Endodermal cell (in vitro differentiated cells): Measurements from ENCODE around the gene TRIM49D1. TPM values are rescaled to one million over a fixed set of nuclear protein-coding genes. Genes with fewer than 3 reads are reported as not detected.
A peak's percentile ranks its signal among the peaks of the same experiment; 100 is the strongest.
"Not testable (repeated sequence)": the region's sequence is repeated elsewhere in the genome, so short reads cannot be mapped to it uniquely, and the experiment has no call there.

Source experiments
- DNase-seq: peaks from one replicate; pipeline ENCODE4 v3.0.0-alpha.2; 2017
- H3K27ac ChIP-seq: 2 replicates; pipeline ENCODE4 v1.5.1; 2013; ENCODE audit warnings: mild to moderate bottlenecking, low read depth, low read length, moderate library complexity
- H3K27me3 ChIP-seq: 2 replicates; pipeline ENCODE4 v1.6.1; 2013; ENCODE audit warnings: mild to moderate bottlenecking, low read length, moderate library complexity; ENCODE audit not compliant: insufficient read depth, control insufficient read depth, poor library complexity, severe bottlenecking
- H3K36me3 ChIP-seq: 2 replicates; pipeline ENCODE4 v1.7.0; 2013; ENCODE audit warnings: mild to moderate bottlenecking, low read length, moderate library complexity; ENCODE audit not compliant: control insufficient read depth, insufficient read depth
- H3K4me1 ChIP-seq: one replicate; pipeline ENCODE4 v1.7.0; 2013; ENCODE audit warnings: low read length; ENCODE audit not compliant: control insufficient read depth, insufficient read depth
- H3K4me3 ChIP-seq: 2 replicates; pipeline ENCODE4 v1.5.1; 2013; ENCODE audit warnings: mild to moderate bottlenecking, low read length, moderate library complexity
- H3K9ac ChIP-seq: 2 replicates; pipeline ENCODE4 v1.6.1; 2013; ENCODE audit warnings: mild to moderate bottlenecking, low read length, moderate library complexity; ENCODE audit not compliant: poor library complexity, severe bottlenecking; ENCODE audit errors: extremely low read depth
- H3K9me3 ChIP-seq: 2 replicates; pipeline ENCODE4 v1.6.1; 2013; ENCODE audit warnings: mild to moderate bottlenecking, low read length, moderate library complexity; ENCODE audit not compliant: control insufficient read depth
- H3K27ac Mint-ChIP-seq: 2 replicates; pipeline ENCODE4 v1.8.0; 2020; ENCODE audit warnings: mixed read lengths
- H3K27me3 Mint-ChIP-seq: 2 replicates; pipeline ENCODE4 v1.8.0; 2021; ENCODE audit warnings: mild to moderate bottlenecking, mixed read lengths; ENCODE audit not compliant: insufficient read depth
- H3K36me3 Mint-ChIP-seq: 2 replicates; pipeline ENCODE4 v1.8.0; 2020; ENCODE audit warnings: low read depth, mixed read lengths
- H3K4me1 Mint-ChIP-seq: 2 replicates; pipeline ENCODE4 v1.8.0; 2020; ENCODE audit warnings: mixed read lengths
- H3K4me3 Mint-ChIP-seq: 2 replicates; pipeline ENCODE4 v1.8.0; 2020; ENCODE audit warnings: mild to moderate bottlenecking, moderate library complexity, mixed read lengths
- H3K9me3 Mint-ChIP-seq: 2 replicates; pipeline ENCODE4 v1.8.0; 2020; ENCODE audit warnings: mild to moderate bottlenecking, mixed read lengths
- WGBS, 2 experiments: methylation state at CpG; one replicate each; pipeline versions ENCODE4 v1.1.5 to v1.1.7; 2013; ENCODE audit warnings: missing lambda C conversion rate in 2 of 2, mixed read lengths in 1 of 2; ENCODE audit not compliant: insufficient coverage in 1 of 2, insufficient read length in 1 of 2; 5-methylcytosine and 5-hydroxymethylcytosine counted together
- total RNA-seq, 2 donors: library from RNA; stranded (reverse); fragmentation: NEBNext Ultra II Directional in 1 of 2; extraction: Animal tissue kit (Norgen Biotek cat#: 25700) in 1 of 2; gene quantifications; 2 replicates in 1 of 2; 3 replicates in 1 of 2; pipeline ENCODE4 v1.2.1, GENCODE V29; 2021

Gene TRIM49D1
- total RNA-seq, 2 donors from 2014 or later: not detected

DNA sequence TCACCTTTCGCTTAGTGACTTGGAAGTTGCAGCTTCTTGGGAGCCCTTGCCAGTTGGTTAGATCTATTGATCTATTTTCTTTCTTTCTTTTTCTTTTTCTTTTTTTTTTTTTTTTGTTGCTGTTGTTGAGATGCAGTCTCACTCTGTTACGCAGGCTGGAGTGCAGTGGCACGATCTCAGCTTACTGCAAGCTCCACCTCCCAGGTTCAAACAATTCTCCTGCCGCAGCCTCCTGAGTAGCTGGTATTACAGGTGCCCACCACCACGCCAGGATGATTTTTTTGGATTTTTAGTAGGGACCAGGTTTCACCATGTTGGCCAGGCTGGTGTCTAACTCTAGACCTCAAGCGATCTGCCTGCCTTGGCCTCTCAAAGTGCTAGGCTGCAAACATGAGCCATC is 44.5 kb downstream of the TRIM49D1 start:
- not testable (repeated sequence) for H3K9me3 ChIP-seq, H3K4me3 ChIP-seq, H3K27ac Mint-ChIP-seq, H3K9ac ChIP-seq, H3K27ac ChIP-seq, H3K4me3 Mint-ChIP-seq, H3K4me1 ChIP-seq, H3K27me3 ChIP-seq, H3K36me3 ChIP-seq, H3K4me1 Mint-ChIP-seq, H3K27me3 Mint-ChIP-seq, DNase-seq, H3K36me3 Mint-ChIP-seq, H3K9me3 Mint-ChIP-seq
- no CpG with 5 or more reads among the region's 6 CpGs for WGBS, 2 experiments

DNA sequence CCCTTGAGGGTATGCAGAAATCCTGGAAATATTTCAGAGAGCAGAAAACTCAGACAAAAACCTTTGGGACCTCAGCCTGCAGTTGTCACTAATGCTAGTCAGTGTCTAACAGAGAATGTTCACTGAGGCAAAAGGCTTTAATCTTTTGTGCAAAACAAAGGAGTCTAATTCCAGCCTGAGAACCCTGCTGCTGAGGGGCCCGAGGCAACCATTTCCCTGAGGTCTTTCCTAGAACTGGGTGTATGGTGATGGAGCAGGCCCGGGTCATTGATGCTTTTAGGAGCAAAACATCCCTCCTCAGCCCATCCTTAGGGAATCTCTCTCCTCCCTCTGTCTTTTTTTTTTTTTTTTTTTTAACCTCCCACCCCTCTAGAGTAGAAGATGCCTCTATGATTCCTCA is 49.5 kb downstream of the TRIM49D1 start:
- H3K4me3 ChIP-seq, H3K27me3 Mint-ChIP-seq, H3K36me3 Mint-ChIP-seq, H3K36me3 ChIP-seq, H3K4me3 Mint-ChIP-seq, H3K9me3 Mint-ChIP-seq, H3K27me3 ChIP-seq, H3K27ac Mint-ChIP-seq, H3K9ac ChIP-seq, H3K27ac ChIP-seq, H3K4me1 Mint-ChIP-seq, H3K9me3 ChIP-seq, H3K4me1 ChIP-seq: not testable (repeated sequence)
- peak; percentile 14 for DNase-seq
- WGBS, 2 experiments: 83% methylated on average over 1 of the region's 2 CpGs; no CpG with 5 or more reads in 1 of the 2 experiments

DNA sequence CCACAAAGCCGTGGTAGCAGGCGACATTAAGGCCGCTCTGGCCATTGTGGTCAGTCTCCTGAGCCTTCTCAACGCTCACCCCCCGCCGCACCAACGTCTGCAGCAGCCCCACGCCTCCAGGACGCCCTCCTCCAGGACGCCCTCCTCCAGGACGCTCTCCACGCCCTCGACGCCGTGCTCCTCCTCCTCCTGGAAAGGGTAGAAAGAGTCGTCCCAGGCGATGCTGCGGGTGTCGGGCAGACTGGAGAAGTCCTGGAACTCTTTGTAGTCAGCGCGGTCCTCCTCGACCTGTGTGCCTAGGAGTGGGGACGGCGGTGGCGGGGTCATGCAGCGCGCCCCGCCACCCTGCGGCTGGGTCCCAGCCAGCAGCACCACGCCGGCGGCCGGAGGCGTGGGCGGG is 56.8 kb downstream of the TRIM49D1 start:
- not testable (repeated sequence) for H3K36me3 Mint-ChIP-seq
- no CpG with 5 or more reads among the region's 35 CpGs for WGBS, 2 experiments

DNA sequence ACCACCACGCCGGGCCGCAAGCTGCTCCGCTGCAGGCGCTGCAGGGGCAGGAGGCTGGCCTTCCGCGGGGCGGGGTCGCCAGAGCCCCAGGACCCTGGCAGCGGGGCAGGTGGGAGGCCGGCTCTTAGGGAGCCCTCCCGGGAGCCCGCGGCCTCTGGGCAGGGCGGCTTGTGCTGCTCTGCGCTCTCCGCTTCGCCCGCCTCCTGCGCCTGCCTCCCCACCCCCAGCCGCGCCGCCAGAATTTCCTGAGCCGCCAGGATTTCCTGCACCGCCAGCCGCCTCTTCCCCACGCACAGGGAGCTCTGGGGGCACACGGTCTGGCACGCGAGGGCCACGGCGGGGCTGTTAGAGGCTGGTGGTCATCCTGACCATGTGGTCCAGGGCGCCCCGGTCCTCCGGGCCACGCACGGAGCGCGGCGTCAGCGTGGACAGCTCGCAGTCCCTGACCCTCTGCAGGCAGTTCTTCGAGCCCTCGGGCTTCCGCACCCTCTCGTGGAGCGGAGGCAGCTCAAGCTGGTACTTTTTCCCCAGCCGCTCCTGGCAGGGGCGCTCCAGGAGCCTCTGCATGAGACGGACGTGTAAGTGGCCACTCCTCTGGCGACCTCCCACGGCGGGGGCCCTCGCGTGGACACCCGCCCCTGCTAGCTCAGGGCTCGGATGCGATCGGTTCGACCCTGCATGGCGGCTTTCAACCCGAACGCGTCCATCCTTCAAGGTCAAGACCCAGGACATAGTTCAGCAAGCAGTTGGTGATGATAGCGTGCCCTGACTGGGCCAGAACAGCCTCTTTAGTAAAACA is 57.9 kb downstream of the TRIM49D1 start:
- not testable (repeated sequence) for H3K36me3 Mint-ChIP-seq, H3K9ac ChIP-seq, H3K4me1 Mint-ChIP-seq, H3K4me3 ChIP-seq, H3K27me3 ChIP-seq, H3K36me3 ChIP-seq, H3K9me3 ChIP-seq, H3K27ac ChIP-seq, H3K4me1 ChIP-seq, H3K27ac Mint-ChIP-seq, H3K9me3 Mint-ChIP-seq, H3K27me3 Mint-ChIP-seq, H3K4me3 Mint-ChIP-seq
- DNase-seq: peak; percentile 22
- WGBS, 2 experiments: 60% methylated on average over 32 of the region's 66 CpGs; no CpG with 5 or more reads in 1 of the 2 experiments

More for the DNA sequence above, 56.8 kb downstream of the TRIM49D1 start:
- H3K27me3 Mint-ChIP-seq, H3K4me1 ChIP-seq, H3K27ac ChIP-seq, H3K27ac Mint-ChIP-seq, H3K36me3 ChIP-seq, H3K9me3 Mint-ChIP-seq, DNase-seq, H3K4me1 Mint-ChIP-seq, H3K27me3 ChIP-seq, H3K4me3 Mint-ChIP-seq, H3K9me3 ChIP-seq, H3K4me3 ChIP-seq, H3K9ac ChIP-seq: not testable (repeated sequence)

Other genes starting within 250 kb of the TRIM49D1 start
- gene TRIM77, start 211.9 kb downstream of the TRIM49D1 start, total RNA-seq: not detected
- not detected for gene TRIM49, start 113.7 kb downstream of the TRIM49D1 start, total RNA-seq
- not detected for gene TRIM64B, start 43.8 kb downstream of the TRIM49D1 start, total RNA-seq
- gene TRIM49D2, start 1.8 kb upstream of the TRIM49D1 start, total RNA-seq: not detected
- not detected for gene TRIM64, start 43.8 kb upstream of the TRIM49D1 start, total RNA-seq
- not detected for gene TRIM49C, start 108.9 kb upstream of the TRIM49D1 start, total RNA-seq
- not detected for gene UBTFL1, start 163.7 kb upstream of the TRIM49D1 start, total RNA-seq
- 1 to 10 TPM; 3.3 to 8.8 TPM for gene NAALAD2, start 212.4 kb upstream of the TRIM49D1 start, total RNA-seq